Hematopoietic multipotent progenitor cell treated with erythropoietin and hydrocortisone succinate and interleukin-3 and kit ligand, for 15 days (in vitro differentiated cells): ENCODE data around the gene GNAT3.

Experiments used
- DNase-seq: peaks from one replicate; pipeline ENCODE4 v3.0.0-alpha.2; 2015; ENCODE audit warnings: low spot score

Gene GNAT3

DNA sequence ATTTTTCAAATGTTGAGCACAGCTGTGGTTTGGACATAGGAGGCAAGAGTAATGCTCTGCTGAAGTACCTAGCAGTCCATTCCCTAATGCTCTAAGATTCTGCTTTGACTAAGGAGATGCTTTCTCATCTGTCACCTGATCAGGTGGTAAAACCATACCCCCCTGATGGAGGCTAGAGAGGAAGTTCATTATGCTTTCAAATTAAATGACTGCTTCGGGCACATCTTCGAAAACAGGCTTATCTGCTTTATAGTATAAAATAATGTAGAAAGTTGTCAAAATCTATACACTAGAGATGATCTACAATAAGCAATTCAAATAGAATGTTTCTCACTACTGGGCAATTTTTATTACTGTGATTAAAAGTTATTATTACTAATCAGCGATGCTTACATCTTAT, at the start of gene GNAT3:
Gene GNAT3 (minus strand): TSS at position 101 of the 400 bp plus-strand sequence. CDS start 138 bp downstream, outside the sequence.
- DNase-seq: no peak

DNA sequence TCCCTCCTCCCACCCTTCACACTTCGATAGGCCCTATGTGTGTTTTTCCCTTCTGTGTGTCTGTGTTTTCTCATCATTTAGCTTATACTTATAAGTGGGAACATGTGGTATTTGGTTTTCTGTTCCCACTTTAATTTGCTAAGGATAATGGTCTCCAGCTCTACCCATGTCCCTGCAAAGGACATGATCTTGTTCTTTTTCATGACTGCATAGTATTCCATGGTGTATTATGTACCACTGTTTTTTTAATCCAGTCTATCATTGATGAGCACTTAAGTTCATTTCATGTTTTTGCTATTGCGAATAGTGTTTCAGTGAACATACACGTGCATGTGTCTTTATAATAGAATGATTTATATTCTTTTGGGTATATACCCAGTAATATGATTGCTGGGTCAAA, 46.3 kb upstream of the GNAT3 start:
- no peak for DNase-seq

DNA sequence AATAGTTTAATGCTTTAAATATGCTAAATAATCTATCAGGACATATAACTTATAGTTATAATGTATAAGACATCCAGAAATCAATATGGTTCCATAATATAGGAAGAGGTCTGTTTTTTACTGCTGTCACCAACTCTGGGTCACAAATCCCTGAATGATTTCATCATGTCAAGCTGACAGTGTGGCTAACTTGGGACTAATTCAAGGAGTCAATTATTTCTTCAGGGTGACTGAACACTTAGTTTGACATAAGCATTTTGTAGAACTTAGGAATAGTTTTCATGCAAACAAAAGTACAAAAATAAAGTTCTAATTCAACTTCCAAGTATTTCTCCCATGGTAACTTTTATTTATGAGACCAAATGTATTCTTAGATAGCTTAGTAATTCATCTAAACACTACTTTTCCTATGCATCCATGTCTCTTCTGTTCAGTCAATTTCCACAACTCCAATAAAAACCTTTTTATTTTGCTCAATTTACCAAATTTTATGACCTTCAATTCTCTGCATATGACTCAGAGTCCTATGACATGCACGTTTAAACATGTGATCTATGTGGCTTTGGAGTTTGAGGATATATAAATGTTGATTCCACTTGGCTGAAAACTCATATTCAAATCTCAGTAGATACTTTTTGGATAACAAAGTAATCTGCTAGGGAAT, 40.3 kb upstream of the GNAT3 start:
- no peak for DNase-seq

DNA sequence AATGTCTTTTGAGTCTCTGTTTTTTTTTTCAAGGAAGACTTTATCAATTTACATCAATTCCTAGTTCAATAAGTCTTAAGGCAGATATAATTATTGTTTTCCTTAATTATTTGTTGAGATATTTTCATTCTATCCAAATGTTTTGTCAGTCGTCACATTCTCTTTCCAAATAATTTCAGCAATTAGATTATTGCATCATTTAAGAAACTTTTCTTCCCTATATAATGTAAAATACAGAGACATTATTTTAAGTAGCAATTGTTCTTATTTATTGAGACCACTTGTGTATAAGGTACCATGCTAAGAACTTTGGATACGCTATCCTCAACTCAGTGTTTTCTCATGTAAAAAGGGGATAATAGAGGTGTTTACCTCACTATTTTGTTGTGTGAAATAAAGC, 38.1 kb upstream of the GNAT3 start:
- no peak for DNase-seq

DNA sequence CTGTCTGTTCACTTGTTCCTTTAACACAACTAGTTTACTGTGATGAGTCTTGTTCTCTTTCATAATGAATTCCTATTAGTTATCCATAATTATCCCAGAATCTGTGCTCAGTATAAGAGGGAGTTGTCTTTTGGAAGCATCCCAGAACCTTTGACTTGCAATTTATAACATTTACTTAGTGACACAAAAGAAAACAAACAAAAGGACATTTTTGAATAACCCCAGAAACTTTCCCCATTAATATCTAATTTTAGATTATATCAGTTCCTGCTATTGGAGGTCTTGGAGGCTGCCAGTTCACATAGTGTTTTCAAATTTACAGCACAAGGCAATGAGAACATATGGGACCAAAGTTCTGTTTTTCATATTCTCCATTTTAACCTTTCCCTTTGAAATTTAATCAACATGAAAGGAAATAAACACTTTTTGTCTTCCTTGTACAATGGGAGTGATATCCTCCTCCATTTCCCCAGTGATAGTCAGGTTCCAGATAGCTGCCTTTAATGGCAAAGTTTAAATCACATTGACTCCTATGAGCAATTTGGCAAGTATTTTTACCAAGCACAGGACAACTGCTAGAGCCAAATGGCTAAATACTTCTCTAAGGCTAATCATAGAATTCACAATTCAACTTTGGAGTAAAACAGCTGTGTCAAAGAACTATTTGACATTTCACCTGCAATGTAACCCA, 37.1 kb upstream of the GNAT3 start:
- DNase-seq: no peak

DNA sequence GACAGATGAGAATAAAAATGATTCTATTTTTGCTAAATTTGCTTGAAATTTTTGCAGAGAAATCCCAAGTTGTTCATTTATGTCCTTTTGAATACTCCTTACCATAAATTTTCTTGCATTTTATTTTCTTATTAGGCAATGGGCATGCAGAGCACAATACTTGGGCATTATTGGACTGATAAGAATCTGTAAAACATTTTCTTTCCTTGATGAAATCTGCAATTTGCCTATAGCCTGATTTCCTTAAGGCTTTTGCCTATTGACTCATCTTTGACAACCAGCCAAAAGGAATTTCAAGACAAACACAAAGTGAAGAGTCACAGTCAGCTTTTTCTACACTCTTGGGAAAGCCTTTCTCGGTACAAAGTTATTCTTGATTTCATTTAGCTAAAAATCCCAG, 30.5 kb upstream of the GNAT3 start:
- DNase-seq: no peak

DNA sequence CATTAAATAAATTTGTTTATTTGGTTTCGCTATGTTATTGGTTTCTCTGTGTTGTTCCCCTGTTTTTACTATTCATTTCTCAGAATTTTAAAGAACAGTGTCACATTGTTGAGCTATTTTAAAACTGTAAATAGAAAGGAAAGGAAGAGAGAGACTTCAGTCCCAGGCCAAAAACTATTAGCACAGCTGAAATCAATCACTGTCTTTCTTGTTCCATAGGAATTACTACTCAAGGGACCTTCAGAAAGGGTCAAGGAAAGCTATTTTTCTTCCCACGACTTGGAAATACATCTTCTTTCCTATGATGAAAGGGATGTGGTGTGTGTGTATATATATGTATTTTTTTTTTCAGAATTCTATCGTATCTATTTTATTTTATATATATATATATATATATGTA, 29.0 kb upstream of the GNAT3 start:
- DNase-seq: no peak

DNA sequence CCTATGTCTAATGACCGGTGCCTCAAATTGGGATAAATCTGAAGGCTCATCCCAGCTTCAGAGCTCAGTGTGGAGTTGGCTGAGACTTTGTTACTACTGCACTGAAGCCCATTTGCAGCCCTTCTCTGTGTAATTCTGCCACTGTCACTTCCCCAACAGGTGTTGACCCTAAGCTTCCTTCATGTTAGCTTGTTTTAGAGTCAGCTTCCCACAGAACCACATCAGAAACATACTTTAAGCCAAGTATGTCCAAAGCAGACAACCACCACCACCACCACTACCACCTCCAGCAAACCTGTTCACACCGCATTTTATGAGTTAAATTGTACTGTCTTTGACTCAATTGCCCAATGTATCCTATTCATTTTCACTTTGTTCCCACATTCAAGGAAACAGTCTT, 25.2 kb upstream of the GNAT3 start:
- DNase-seq: no peak

DNA sequence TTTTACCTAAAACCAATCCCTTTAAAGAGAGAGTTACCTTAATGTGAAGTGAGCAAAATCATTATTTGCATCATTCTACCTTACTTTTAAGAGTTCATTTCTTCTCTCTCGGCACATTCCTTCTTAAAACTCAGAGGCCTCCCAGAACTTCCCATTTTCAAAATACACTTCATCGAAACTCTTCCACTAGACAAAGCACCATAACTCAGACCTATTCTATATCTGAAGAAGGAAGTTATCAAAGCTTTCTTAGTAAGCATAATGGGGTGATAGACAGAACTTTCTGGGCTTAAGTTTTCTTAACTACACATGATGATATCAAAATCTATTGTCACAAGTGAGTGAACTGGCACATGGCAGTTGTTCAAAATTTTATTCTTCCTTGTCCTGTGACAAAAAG, 24.6 kb upstream of the GNAT3 start:
- DNase-seq: no peak

DNA sequence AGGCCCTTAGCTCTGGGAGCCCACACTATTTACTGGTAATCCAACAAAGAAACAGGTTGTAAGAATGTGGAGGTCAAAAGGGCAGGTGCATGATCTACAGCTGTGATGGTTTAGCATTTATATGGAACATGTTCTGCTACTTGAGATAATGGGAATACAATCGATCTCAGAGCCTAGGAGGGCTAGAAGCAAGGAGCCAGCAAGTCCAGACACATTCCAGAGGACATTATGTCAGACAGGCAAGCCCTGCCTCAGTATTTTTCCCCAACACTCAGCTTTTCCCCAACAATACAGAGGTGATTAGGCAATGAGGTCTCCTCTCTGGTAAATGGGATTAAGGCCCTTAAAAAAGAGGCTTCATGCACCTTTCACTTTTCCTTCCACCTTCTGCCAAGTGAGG, 21.4 kb upstream of the GNAT3 start:
- DNase-seq: no peak

DNA sequence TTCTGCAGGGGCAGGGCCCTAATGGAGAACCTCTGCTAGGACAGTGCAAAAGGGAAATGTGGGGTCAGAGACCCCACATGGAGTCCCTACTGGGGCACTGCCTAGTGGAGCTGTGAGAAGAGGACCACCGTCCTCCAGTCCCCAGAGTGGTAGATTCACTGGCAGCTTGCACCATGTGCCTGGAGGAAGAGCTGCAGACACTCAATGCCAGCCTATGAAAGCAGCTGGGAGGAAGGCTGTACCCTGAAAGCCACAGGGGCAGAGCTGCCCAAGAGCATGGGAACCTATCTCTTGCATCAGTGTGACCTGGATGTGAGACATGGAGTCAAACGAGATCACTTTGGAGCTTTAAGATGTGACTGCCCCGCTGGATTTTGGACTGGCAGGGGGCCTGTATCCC, 20.3 kb upstream of the GNAT3 start:
- no peak for DNase-seq

DNA sequence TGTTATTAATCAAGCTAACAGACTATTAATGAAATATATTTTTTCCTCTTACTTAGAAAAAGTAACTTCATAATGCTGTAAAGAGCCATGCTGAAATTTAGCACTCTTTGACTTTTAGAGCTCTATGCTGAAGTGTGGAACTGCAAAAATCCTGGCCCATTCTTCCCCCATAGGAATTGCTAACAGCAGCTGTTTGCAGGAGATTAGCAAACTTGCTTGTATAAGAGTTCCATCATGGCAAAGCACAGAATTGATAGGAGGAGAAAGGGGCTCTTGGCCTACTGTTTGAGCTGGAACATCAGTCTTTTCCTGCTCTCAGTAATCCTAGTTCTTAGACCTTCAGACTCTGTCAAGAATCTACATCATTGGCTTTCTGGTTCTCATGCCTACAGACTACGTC, 18.3 kb upstream of the GNAT3 start:
- DNase-seq: no peak

DNA sequence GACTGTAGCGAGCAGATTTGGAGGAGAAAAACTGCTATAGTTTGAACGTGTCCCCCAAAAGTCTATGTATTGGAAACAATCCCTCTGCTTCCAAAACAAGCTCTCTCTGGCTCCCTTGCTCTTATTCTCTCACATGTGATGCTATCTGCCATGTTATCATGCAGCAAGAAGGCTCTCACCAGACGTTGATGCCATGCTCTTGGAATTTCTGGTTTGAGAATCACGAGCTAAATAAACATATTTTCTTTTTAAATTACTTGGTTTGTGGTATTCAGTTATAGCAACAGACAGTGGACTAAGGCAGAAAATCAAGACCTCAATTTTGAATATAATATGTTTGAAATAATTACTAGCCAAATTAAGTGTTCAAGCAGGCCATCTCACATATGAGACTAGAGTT, 17.5 kb upstream of the GNAT3 start:
- DNase-seq: no peak

DNA sequence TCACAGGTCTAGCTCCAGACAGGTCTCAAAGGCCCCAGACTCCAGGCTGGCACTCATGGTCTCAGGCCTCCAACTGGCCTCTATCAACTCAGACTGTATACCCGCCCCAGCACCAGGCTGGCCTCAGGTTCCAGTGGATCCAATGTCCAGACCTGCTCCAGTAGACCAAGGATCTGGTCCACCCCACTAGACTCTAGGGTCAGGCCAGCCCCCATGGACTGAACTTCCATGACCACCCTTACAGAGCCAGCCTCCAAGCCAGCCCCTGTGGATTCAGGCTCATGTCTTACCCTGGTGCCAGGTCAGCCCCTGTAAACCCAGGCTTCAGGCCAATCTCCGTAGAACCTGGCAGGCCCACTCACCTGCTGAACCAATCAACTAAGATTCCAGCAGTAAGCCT, 16.8 kb upstream of the GNAT3 start:
- DNase-seq: no peak

DNA sequence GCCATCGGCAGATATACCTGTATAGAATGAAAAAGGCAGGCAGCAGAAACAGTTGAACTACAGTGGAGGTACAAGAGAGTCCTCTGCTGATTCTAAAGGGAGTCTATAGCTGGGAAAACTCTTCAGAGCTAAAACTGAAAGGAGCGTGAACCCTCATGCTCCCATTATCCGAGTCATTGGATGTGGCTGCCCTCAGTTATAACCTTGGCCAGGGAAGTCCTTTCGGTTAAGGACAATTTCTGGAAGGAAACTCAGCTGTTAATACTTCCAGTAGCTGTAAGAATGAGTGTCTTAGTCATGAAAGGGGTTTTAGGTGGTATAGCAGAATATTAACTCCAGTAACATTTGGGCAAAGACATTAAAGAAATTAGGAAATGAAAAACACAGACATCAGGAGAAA, 14.6 kb upstream of the GNAT3 start:
- no peak for DNase-seq

DNA sequence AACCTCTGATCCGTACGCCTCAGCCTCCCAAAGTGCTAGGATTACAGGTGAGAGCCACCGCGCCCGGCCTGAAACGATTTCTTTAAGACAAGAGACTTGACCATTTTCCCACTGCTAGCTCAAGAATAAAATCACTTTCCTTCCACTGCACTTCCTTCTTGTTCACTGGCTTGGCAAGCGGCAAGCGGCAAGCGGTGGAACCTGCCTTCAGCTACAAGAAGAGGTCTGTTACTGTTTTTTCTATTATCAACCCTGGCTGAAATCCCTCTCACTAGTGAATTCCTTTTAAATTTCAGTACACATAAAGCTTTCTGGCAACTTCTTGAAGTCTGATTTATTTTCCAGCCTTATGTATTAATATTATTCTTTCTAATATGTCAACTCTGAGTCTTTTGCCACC, 12.8 kb upstream of the GNAT3 start:
- no peak for DNase-seq

DNA sequence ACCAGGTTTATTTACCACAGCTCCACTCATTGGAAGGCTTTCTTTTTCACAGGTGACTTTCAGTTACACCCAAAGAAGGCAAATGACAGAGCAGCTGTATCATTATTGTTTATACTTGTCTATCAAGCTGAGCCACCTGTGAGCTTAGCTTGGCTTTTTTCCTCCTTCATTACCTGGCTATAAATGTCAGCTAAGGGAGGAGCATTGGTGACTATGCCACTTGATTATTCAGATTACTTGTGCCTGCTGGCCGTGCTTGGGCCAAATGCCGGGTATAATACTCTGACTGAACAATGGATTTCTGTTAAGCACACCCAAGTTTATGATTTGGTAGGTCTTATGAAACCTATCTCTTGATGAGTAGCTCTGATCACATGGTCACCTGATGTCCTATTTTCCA, 9.9 kb upstream of the GNAT3 start:
- DNase-seq: no peak

DNA sequence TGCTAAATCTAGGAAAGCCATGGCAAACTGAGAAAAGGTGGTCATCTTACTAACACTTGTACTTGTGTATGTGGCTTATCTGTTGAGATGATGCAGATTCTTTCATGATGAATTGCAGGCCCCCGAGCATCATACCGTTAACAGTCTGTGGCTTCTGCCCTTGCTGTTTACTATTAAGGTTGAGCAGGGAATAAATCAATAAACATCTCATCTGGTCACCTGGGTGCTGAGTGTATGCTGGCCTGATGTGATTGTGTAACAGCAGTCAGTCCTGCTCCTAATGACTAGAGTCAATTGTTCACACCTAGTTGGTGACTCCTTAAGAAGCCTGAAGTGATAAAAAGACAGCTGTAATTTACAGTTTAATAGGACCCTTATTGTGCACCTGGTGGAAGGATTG, 8.3 kb upstream of the GNAT3 start:
- no peak for DNase-seq

DNA sequence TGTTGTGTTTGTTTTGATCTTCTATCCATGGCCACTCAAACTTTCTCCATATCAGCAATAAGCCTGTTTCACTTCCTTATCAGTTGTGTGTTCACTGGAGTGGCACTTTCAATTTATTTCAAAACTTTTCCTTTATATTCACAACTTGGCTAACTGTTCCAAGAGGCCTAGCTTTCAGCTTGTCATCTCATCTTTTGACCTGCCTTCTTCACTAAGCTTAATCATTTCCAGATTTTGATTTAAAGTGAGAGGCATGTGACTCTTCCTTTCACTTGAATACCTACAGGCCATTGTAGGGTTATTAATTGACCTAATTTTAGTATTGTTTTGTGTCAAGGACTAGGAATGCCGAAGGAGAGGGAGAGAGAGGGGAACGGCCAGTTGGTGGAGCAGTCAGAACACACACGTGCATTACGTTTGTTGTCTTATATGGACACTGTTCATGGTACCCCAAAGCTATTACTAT, 5.5 kb upstream of the GNAT3 start:
- no peak for DNase-seq

DNA sequence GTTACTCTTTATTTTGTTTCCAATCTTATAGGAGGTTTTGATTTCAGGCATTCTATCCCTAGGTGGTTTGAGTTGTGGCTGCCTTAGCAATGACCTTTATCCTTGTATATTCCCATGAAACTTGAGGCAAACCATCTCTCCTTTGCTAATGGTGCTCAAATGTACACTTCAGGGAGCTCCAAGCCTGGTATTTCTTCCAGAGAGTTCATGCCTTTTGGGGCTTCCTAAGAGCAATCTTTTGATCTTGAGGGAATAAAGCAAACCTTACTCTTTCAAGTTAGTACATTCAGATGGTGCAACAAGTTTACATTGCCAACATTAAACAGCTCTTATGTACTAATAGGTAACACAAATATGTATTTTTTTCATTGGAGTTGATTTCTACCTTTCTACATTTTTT, 3.4 kb upstream of the GNAT3 start:
- DNase-seq: no peak

DNA sequence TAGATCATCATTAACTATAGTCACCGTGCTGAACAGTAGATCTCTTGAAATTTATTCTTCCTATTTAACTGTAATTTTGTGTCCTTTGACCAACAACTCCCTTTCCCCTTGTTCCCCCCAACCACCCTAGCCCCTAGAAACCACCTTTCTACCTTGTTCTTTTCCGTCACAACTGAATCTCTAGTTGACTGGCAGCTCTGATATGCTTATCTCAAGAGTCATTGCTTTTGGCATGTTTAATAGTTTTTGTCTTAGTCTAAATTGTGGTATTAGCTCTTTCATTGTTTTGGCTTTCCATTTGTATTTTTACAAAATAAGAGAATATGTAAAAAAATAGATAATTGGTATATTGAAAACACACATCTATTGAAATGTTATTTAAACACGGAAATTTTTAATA, 1.8 kb downstream of the GNAT3 start:
- no peak for DNase-seq

DNA sequence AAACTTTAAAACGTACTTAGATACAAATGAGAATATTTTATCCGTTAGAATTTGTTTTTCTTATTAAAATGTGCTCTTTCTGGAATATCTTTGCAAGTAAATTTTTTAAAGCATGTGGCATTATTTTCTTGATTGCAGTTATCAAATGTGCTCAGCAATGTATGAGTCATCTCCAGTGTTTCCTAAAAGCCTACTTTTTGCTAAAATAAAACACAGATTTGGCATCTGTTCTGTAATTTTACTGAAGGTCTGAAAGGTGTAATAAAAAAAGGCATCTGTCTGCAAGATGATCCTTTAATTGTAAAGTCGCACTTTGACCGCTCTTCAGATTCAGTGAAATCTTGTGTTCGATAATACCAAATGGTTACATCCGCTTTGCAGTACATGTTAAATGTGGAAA, 3.4 kb downstream of the GNAT3 start:
- DNase-seq: peak; percentile 33

DNA sequence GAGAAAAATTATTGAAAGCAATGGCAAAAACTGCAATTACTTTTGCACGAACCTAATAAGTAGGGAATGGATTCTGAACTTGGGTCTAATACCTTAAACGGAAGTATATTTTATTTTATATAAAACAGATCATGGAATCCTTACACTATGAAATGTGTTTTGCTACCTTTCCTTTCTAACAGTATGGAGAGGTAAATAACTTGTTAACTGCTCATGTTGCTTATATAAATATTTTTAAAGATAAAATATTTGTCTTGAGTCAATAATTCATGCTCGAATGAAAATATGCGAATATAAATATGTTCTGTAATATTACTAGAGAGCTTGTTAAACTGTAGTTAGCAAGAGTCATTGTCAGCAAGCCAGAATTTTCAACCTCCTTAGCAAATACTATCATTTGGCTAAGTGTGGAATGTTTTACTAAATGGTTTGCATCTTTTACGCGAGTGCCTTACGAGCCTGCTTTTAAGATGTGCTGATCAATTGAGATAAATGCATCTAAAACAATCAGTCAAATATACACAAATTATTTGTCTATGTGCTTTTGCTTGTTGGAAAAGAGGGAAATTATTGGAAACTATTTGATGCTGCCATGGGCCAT, 5.9 kb downstream of the GNAT3 start:
- no peak for DNase-seq

DNA sequence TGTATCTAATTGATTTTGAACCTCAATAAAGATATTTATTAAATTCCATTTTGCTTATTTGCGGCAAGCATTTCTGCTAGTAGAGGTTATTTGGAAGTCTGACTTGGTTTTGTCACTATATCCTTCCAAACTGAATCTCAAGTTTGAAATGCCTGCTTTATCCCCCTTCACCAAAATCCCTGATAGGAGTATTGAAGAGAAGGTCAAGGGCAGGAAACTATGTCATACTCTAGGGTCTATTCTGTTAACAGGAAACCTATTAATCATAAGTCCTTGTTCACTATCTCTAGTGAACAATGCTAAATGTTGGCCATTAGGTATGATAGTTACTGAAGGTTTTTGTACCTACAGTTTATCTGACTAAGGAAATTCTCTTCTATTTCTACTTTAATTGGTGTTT, 11.5 kb downstream of the GNAT3 start:
- DNase-seq: no peak
